DMS79 (cell line): ENCODE results near the gene GTSE1.

Experiments used
- DNase-seq: peaks from one replicate; lab custom pipeline; 2025; lab: John Stamatoyannopoulos, UW

Gene GTSE1

DNA sequence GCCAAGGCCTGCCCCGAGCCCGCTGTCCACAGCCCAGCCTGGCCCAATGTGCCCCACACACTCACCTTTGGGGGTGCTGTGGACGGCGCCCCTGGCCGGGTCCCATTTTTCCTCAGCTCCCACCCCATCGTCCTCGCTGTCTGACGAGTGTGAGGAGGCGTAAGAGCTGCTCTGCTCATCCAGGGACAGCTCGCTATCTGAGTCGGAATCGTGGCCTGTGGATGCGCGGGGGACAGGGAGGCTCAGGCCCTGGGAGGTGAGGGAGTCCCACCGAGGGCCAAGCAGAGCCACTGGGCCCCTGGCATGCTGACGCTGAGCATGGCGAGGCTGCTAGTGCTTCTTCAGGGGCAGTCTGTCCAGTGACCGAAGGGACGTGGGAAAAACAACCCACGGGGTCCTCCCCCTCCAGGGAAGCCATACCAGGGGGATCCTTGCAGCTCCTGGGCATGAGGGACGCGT is 68.5 kb downstream of the GTSE1 start:
- DNase-seq = no peak

- DNase-seq = no peak
Observed at GRCh38 chr22:46366327-46366731, 69.7 kb downstream of the GTSE1 start.

- DNase-seq = no peak
Observed at GRCh38 chr22:46366801-46367706, 70.4 kb downstream of the GTSE1 start.

DNA sequence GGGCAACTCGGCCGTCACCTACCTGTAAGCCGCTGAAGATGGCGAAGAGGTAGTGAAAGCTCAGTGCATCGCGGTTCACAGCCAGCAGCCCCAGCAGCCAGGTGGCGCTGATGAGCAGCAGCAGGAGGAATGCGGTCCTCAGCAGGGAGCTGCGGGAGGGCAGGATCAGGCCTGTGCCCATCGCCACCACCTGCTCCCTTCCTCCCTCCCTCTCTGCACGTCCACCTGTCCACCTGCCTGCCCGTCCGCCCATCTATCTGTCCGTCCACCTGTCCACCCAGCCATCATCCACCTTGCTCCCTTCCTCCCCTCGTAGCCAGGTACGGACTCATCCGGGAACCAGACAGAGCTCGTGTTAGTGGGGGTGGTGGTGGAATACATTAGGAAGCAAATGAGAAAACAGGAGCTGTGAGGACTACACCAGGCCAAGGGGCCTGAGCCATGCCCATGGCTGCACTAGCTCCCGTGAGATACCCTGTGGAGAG is 71.1 kb downstream of the GTSE1 start:
- peak; percentile 3 for DNase-seq

GRCh38 chr22:46368422-46368821 is 71.8 kb downstream of the GTSE1 start:
- no peak for DNase-seq

GRCh38 chr22:46368871-46369715 is 72.4 kb downstream of the GTSE1 start:
- DNase-seq = no peak

DNA sequence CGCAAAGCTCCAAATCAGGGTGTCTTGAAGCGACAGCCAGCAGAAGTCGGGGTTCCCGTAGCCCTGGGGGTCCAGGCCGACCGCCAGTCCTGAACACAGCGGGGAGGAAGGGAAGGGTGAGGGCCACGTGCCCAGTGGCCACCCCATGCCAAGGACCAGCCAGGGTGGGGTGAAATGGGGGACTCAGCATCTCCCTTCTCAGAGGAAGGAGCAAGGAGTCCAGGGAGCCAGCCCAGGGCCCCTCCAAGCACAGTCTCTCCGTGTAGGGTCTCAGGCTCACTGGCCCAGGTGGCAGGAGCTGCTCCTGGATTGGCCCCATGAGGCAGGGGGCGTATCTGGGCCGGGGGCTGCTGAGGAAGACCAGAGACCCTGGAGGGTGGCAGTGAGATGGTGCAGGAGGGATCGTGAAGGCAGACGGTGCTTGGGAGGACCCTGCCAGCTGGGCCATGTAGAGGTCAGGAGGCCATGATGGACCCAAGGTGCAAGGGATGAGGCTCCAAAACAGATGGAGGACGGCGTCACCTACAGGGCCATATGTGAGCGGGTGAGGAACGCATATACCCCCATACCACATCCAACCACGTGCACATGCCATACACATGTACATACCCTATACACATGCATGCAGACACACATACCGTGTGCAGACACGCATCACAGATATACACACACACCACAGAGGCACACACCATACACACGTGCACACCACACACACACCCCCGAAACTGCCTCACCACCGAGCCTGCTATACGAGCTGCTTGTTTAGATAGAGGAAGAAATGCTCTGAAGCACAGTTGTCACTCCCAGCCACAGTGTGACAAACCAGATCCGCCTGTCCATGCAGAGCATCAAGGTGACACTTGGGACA is 73.3 kb downstream of the GTSE1 start:
- no peak for DNase-seq

DNA sequence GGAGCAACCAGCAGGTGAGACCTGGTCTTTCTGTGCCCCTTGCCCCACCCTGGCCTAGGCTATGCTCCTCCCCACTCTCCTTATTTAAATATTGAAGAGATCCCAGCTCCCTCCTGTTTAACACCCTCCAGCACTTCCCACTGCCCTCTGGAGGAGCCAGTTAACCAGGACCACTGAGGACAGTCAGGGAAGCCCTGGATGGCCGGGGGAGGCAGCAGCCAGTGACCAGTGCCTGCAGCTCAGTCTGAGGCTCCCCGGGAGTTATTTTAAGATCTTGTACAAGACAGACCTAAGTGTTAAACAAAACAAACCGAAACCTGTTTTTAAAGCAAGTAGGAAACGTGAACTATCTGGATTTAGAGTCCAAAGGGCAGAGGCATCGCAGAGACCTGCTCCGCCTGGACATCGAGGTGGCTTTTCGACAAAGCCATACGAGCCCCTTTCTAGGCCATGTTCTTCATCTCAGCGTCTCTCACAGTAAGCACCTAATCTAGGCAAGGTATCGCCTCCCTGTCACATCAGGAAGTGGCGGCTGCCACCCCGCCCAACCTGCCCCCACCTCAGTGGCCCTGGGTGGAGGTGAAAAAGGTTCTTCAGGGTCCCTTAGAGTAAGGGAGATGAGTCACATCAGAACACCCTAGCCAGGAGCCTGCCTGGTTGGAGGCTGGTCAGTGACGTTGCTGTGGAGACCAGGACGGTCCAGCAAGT is 74.1 kb downstream of the GTSE1 start:
- DNase-seq = no peak

DNA sequence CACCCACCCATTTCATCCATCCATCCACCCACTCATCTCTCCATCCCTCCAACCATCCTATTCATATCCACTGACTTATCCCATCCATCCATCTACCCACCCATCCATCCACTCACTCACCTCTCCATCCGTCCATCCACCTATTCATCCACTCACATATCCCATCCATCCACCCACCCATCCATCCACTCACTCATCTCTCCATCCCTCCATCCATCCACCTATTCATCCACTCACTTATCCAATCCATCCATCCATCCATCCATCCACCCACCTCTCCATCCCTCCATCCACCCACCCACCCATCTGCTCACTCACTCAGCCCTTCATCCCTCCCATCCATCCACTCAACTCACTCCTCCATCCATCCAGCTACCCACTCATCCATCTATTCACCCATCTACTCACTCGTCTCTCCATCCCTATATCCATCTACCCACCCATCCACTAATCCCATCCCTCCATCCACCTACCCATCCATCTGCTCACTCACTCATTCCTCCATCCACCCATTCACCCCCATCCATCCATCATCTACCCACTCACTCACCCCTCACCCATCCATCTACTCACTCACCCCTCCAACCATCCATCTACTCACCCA is 75.1 kb downstream of the GTSE1 start:
- DNase-seq = no peak

DNA sequence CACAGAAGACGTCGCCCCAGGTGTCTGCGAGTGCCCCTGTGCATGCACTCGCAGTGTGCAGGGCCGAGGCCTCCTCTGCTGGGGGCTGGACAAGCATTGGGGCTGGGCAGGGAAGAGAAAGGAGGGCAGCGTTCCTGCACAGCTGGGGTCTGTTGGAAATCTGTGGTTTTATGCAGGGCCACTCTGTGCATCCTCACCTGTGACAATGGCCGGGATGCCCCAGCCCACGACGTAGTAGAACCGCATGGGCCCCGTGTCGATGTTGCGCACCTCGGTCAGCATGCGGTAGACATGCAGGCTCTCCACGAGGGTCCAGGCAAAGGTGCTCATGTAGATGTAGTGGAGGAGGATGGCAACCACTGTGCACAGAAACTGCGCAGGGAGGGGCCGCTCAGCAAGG is 76.0 kb downstream of the GTSE1 start:
- DNase-seq = no peak

DNA sequence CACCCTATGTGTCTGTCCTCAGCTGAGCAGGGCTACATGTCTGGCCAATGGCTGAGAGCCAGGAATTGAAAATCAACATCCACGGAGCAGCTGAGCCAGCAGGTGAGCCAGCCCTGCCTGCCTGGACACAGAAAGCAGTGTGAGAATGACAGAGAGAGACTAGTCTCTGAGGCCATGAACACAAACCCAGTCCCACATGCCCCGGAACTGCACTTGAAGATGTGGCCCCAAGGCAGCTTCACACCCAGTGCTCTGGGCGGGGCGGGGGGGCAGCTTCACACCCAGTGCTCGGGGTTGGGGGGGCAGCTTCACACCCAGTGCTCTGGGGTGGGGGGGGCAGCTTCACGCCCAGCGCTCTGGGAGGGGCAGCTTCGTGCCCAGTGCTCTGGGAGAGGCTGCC is 76.5 kb downstream of the GTSE1 start:
- DNase-seq = no peak

GRCh38 chr22:46373921-46374662 is 77.4 kb downstream of the GTSE1 start:
- peak; percentile 69 for DNase-seq

DNA sequence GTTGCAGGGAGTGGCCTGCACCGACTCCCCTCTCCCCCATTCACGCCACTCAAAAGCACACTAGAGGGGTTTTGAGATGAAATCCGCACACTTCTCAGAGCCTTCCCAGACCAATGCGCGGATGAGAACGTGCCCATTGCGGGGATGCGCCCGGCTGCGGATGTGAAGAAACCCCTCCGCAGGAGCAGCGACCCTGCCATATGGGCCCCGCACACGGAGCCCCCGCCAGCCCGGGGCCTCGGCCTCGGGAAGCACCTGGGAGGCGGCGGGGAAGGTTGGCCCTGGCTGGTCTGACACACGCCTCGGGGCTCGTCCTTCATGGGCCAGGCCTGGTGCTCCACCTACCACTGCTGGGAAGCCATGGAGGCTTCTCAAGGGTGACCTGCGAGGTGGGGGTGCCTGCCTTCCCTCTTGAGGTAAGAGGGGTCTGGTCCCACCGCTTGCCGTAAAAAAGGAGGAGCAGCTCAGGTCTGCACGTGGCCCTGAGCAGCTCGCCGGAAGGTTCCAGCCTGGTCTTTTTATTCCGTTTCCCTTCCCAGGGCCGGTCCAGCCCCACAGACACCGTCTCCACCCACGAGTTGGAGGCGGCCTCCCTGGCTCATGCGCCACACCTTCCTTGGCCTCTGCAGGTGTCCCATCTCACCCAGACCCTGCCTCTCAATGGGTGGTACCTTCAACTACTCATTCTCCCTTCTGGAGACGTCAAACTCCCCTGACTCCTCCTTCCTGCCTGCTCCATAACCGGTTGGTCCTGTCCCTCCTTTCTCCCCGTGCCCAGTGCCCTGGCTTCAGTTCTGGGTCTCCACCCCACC is 78.2 kb downstream of the GTSE1 start:
- DNase-seq = no peak

- no peak for DNase-seq
Observed at GRCh38 chr22:46376111-46376510, 79.4 kb downstream of the GTSE1 start.

DNA sequence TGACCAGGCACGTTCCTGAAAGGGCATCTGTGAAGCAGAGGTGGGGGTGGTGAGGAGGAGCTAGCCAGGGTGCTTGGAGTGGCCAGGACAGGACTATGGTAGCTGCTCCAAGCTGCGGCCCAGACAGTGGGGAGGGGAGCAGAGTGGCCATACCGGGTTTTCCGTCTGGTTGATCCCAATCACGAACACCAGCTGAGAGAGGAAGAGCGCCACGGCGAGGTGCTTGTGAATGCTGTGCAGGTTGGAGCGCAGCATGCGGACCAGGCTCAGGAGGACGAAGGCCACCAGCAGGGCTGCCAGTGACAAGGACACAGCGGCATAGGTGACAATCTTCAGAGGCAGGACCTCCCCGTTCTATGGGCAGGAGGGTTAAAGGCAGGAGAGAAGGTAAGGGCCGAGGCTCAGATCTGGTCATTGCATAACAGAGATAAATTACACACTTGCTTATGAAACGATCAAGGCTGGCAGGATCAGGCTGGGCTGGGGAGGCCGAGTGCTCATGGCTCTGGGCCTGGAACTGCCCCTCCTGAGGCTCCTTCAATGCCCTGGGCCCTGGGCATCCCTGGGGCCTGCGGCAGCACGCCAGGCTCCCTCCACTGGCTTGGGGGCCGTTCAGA is 80.3 kb downstream of the GTSE1 start:
- DNase-seq = no peak

DNA sequence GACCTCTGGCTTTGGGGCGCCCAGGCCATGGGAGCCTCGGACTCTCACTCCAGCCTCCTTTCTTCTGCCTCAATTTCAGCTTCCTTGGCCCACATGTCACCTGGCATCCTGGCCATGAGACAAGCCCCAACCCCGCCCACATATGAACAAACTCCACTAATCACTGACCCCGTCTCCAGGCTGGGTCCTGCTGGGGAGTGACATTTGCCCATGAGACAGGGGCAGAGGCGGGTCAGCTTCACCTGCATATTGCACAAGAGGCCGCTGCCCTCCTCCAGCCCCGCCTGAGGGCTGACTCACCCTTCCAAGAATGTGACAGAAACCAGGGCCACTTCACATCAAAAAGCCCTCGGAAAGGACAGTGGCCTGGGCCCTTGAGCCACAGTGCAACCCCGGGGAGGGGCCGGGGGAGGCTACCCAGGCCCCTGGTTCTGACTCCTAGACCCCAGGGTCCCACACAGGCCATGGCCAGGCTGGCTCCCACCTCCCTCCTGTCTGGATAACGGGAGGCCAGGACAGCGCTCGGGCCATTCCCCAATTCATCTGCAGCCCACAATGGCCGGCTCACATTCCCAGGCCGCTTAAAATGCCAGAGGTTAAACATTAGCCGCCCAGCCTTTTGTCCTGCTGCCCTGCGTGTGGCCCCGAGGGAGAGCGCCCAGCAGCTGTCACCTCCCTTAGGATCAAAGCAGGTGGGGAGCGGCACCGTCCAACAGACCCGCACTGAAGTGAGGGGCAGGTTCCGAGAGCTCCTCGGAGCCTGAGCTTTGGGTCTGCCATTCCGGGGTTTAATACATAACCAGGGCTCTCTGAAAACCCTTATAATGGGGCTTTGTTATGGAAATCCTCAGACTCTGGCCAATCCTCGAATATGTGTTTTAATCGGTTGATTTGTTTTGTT is 81.1 kb downstream of the GTSE1 start:
- no peak for DNase-seq

DNA sequence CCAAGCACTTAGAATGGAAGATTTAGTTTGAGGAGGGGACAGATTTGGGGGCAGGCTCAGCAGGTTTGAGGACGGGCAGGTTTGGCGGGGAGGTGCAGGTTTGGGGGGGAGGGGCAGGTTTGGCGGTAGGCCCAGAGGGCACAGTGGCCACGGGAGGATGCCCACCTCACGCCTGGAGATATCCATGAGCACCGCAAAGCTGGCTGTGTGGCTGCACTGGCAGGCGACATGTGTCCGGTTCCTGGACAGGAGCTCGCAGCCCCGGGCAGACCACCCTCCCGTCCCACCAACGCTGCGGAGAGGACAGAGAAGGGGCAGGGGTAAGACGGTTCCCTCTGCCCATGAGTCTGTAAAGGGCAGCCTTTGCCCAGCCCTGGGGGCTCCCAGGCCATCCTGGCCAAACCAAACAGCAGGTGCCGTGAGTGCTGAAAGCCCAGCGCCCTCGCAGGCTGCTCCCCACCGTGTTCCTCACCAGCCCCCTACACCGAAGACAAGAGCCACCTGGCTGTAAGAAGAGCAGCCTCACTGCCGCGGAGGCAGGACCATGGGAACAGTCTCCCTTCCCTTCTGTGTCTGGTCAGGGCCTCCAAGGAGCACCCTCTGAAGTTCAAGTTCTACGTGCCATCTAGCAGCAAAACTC is 81.9 kb downstream of the GTSE1 start:
- DNase-seq = no peak
